ENCODE data around the gene TRIM28.

TRIM28 gene

DNA sequence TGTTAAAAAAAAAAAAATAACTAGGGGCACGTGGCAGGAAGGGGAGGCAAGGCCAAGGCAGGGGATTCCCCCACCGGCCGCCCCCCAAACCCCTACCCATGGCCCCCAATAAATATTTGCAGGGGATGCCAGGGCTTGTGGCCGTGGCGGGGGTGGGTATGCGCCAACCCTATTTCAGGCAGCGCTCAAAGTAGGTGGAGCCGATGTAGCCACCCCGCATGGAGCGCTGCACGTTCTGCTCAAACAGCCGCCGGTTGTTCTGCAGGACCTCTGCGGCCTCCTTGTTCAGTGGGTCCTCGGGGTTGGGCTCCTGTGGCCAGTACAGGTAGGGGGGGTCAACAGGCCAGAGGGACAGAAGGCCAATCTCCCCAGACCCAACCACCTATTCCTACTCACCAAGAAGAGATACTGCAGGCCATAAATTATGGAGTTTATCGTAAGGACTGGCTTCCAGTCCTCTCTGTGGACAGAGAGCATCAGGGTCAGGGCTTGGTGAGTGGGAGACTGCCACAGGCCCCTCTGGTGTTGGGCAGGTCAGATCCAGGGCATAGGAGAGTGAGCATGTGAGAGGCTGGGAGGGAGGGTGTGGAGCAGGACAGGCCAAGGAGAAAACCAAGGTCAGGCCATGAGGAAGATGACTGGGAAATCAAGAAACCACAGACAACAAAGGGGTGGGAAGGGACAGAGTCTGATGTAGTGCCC, 12.2 kb downstream of the TRIM28 start:
- DNase-seq (ENCODE audit: low spot score in 2 of 2), result no peak
- H3K27me3 Mint-ChIP-seq, result no peaks in the 10 kb centered on the region
- H3K9me3 Mint-ChIP-seq, result no peaks in the 10 kb centered on the region
- H3K27ac Mint-ChIP-seq (ENCODE audit: low read depth), result peak overlapping the region; percentile 78
- ATAC-seq (replicated peaks; ENCODE audit: extremely low read depth, poor library complexity, severe bottlenecking), result no peak
- peak overlapping the region; percentile 96 for H3K4me3 Mint-ChIP-seq
- H3K4me1 Mint-ChIP-seq, result peaks cover 72% of the 10 kb centered on the region
- H3K36me3 Mint-ChIP-seq (ENCODE audit: insufficient read depth), result peaks cover 43% of the 10 kb centered on the region

DNA sequence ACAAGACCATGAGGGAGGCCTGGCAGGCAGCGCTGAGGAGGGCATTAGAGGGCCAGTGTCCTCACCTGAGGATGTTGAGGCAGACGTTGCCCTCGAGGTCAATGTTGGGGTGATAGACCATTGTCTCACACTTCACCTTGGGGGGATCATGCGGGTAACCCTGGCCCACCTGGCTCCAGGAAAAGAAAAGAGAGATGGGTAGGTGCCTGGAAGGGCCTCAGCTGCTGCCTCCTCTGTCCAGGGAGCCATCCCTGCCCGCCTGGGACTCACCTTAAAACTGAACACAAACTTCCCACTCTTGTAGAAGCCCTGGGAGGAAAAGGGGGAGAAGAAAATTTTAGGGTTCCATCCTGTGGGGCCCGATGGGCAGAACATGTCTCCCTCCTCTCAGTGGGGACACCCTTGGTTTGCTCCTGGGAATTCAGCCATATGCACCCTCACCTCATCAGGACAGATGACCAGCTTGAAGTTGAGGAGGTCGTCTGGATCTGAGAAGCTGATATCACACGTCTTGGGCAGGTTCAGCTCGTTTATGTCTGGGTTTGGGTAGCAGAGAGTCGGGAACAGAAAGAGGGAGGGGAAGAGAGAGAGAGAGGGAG, 12.9 kb downstream of the TRIM28 start:
- peak overlapping the region; percentile 78 for H3K27ac Mint-ChIP-seq (ENCODE audit: low read depth)
- peak overlapping the region; percentile 96 for H3K4me3 Mint-ChIP-seq
- DNase-seq (ENCODE audit: low spot score in 2 of 2), result no peak
- peaks cover 39% of the 10 kb centered on the region for H3K36me3 Mint-ChIP-seq (ENCODE audit: insufficient read depth)
- peaks cover 77% of the 10 kb centered on the region for H3K4me1 Mint-ChIP-seq
- ATAC-seq (replicated peaks; ENCODE audit: extremely low read depth, poor library complexity, severe bottlenecking), result no peak
- H3K9me3 Mint-ChIP-seq, result no peaks in the 10 kb centered on the region
- no peaks in the 10 kb centered on the region for H3K27me3 Mint-ChIP-seq

DNA sequence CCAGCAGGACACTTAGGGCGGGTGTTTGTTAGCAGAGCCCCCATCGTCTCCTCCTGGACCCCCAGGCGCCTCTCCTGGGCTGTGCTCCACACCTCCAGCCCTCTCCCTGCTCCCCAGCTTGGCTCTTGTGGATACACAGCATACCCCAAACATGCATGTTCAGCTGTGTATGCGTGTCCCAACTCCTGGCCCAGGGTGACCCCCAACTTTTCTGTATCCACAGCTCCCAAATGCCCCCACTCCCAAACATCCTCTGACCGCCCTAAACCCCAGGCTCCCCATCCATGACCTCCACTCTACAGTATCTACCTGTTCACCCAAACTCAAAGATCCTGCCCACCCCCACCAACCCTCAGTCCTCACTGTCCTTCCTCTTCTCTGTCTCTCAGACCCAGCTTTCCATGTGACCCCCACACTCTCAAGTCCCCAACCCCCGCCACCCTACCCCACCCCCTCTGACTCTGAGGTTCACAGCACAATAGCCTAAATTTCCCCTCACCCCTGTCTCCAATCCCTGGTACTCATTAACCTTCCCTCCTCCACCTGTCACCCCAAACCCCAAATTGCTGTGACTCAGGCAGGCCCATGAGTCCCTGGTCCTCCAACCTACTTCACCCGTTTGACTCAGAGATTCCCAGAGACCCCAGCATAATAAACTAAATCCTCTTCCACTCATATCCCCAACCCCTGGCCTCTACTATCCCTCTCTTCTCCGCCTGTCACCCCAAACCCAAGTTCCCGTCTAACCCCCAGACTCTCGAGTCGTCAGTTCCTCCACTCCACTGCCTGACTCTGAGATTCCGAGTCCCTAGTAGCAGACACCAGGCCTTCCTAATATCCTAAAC, 13.6 kb downstream of the TRIM28 start:
- no peak for ATAC-seq (replicated peaks; ENCODE audit: extremely low read depth, poor library complexity, severe bottlenecking)
- H3K4me1 Mint-ChIP-seq, result peaks cover 80% of the 10 kb centered on the region
- H3K9me3 Mint-ChIP-seq, result no peaks in the 10 kb centered on the region
- peak overlapping the region; percentile 96 for H3K4me3 Mint-ChIP-seq
- peaks cover 37% of the 10 kb centered on the region for H3K36me3 Mint-ChIP-seq (ENCODE audit: insufficient read depth)
- peak overlapping the region; percentile 94 for H3K27ac Mint-ChIP-seq (ENCODE audit: low read depth)
- no peak for DNase-seq (ENCODE audit: low spot score in 2 of 2)
- H3K27me3 Mint-ChIP-seq, result no peaks in the 10 kb centered on the region

DNA sequence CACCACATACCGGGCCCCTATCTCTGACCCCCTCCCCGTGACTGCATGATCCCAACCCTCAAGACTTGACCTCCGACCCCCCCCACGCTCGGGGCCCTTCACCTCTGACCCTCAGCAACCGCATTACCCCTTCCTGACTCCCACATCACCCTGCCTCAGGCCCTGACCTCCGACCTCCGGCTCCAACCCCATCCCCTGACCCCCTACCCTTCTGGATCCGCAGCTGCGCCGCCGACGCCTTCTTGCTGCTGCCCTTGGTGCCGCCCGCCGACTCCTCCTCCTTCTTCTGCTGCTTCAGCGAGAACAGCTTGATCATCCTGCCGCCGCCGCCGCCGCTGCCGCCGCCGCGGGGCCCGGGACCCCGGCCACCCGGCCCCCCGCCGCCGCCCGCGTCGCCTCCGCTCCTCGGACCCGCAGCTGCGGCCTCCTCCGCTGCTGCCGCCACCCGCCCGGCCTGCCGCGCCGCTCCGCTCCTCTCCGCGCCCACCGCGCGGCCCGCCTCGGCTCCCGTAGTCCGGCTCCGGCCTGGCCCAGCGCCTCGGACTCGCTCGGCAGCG, 14.3 kb downstream of the TRIM28 start, which contains the start of gene UBE2M:
UBE2M (minus strand) TSS at position 546 of the 557 bp plus-strand sequence; CDS start at position 316, 230 bp downstream.
- peak within 1 kb of the TSS; percentile 96 for H3K4me3 Mint-ChIP-seq
- peaks cover 36% of the 10 kb centered on the region for H3K36me3 Mint-ChIP-seq (ENCODE audit: insufficient read depth)
- peaks cover 74% of the 10 kb centered on the region for H3K4me1 Mint-ChIP-seq
- peak in 1 of 2 donors; percentile 45 for DNase-seq (ENCODE audit: low spot score in 2 of 2)
- H3K9me3 Mint-ChIP-seq, result no peaks in the 10 kb centered on the region
- peak; percentile 31 for ATAC-seq (replicated peaks; ENCODE audit: extremely low read depth, poor library complexity, severe bottlenecking)
- no peaks in the 10 kb centered on the region for H3K27me3 Mint-ChIP-seq
- H3K27ac Mint-ChIP-seq (ENCODE audit: low read depth), result peak within 1 kb of the TSS; percentile 94

DNA sequence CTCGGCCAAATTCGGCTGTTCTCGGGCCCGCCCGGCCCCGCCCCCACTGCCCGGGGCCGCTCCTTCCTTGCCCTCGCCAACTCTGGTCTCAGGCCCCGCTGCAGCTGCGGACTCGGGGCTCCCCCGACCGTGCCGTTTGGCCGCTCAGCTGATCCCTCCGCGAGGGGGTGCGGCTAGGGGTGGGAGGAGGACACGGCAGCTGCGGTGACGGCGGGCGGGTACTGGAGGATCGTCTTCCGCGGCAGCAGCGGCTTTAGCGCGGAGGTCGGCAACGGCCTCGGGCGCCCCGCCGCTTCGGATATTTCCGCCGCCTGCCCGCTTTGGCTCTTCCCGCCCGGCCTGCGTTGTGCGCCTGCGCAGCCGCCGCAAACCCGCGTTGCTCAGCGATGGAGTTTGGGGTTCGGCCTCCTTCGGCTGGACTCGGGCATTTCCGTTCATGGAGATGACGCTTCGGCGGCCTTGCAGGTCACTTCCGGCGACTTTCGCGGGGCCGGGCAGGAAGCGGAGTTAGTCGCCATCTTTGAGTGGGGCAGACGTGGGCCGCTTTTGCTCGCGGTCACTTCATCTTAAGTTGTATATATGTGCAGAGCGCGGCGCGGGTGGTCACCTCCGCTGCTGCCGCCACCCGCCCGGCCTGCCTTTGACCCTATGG, 14.9 kb downstream of the TRIM28 start:
- ATAC-seq (replicated peaks; ENCODE audit: extremely low read depth, poor library complexity, severe bottlenecking) (peak; percentile 70), DNase-seq (ENCODE audit: low spot score in 2 of 2) (peak; percentile 100)
- Mint-ChIP-seq H3K4me3 (peak overlapping the region; percentile 96), H3K9me3 (no peaks in the 10 kb centered on the region), H3K4me1 (peaks cover 76% of the 10 kb centered on the region), H3K27ac (ENCODE audit: low read depth) (peak overlapping the region; percentile 94), H3K36me3 (ENCODE audit: insufficient read depth) (peaks cover 37% of the 10 kb centered on the region), H3K27me3 (no peaks in the 10 kb centered on the region)

DNA sequence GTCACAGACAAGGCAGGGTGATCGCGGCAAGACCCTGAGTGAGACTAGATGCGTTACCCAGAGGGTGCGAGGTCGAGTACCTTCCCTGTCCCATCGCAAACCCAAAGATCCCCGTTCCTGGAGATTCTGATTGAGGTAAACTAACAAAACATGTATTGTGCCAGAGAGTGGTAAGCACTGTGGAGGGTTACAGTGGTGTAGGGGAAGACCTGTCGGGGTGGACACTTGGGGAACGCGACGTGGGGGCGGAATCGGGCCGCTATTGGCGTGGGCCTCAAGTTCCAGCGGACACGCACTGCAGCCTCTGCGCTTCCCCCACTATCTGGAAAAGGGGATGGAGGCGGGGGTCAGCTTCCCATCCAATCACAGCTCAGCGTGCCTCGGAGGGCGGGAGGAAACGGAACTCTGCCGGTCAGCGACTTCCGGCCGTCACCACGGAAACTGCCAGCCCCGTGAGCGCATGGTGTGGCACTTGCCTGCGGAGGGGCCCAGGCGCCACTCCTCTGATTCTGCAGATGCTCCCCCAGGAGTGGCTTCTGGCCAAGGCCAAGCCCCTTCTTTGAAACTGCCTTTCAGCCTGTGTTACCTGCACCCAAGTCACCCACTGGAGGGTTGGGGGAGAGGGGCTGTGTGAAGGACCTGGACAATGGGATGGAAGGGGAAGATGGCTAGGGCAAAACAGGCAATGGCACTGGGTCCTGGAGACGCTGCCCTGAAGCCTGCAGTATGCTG, 15.6 kb downstream of the TRIM28 start:
- Mint-ChIP-seq H3K9me3 (no peaks in the 10 kb centered on the region), H3K36me3 (ENCODE audit: insufficient read depth) (peaks cover 36% of the 10 kb centered on the region), H3K4me3 (peak overlapping the region; percentile 96), H3K27me3 (no peaks in the 10 kb centered on the region), H3K4me1 (peaks cover 72% of the 10 kb centered on the region), H3K27ac (ENCODE audit: low read depth) (peak overlapping the region; percentile 94)
- no peak for ATAC-seq (replicated peaks; ENCODE audit: extremely low read depth, poor library complexity, severe bottlenecking)
- no peak for DNase-seq (ENCODE audit: low spot score in 2 of 2)

DNA sequence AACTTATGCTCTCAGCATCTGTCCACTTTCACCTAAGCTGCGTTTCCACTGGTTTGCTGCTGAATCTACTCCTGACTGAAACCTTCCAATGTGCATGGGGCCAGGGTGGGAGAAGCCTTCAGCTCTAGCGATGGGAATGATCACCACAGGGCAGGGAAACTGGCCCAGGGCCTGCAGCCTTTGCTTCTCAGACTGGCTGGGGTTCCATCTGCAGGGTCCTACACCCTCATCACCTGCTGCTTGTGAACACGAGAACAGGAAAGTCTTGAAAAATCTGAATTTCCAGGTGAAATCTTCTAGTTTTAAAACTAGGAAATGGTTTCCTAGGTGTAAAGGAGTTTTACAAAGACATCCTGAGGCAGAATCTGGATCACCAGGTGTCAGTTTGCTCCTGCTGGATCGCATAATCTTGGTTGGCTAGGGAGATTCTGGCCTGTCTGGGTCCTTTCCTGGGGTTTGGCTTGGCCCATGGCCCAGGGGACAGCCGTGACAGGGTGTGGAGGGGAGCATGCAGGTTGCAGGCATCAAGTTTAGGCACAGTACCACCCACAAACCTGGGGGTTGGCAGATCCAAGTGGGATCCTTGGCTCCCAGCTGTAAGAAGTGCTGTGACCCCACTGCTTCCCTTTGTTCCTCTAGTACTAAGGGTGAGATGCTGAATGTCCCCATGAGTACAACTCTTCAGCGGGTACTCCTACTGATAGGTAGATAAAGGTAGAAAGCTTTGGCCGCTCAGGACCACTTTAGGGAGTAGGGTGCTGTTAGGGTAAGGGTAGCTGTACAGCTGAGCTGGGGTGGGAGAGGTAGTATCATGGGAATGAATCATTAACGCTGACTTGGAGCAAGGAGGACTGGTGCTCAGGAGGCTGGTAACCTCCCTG, 16.4 kb downstream of the TRIM28 start:
- DNase-seq (ENCODE audit: low spot score in 2 of 2) (no peak), ATAC-seq (replicated peaks; ENCODE audit: extremely low read depth, poor library complexity, severe bottlenecking) (no peak)
- Mint-ChIP-seq H3K36me3 (ENCODE audit: insufficient read depth) (peaks cover 29% of the 10 kb centered on the region), H3K27me3 (no peaks in the 10 kb centered on the region), H3K4me3 (peak overlapping the region; percentile 96), H3K27ac (ENCODE audit: low read depth) (peak overlapping the region; percentile 94), H3K9me3 (no peaks in the 10 kb centered on the region), H3K4me1 (peaks cover 65% of the 10 kb centered on the region)

DNA sequence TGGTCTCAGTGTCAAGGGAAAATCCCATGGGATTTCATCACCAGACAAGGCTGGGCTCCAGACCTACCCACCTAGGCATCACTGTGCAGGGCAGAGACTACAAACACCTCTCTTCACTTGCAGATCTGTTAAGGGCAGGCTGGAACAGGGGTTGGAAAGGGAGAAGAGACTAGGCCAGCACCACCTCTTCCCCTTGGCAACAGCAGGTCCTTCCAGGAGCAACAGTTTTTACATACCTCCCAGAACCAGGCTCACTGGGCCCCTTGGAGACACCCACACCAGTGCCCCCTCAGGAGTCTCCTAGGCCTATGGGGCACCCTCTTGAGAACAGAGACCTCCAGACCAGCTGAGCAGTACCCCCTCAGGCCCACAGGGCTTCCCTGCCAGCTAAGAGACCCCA, 17.1 kb downstream of the TRIM28 start:
- Mint-ChIP-seq H3K4me3 (peak overlapping the region; percentile 96), H3K27me3 (no peaks in the 10 kb centered on the region), H3K27ac (ENCODE audit: low read depth) (peak overlapping the region; percentile 13), H3K4me1 (peaks cover 62% of the 10 kb centered on the region), H3K36me3 (ENCODE audit: insufficient read depth) (peaks cover 32% of the 10 kb centered on the region), H3K9me3 (no peaks in the 10 kb centered on the region)
- no peak for DNase-seq (ENCODE audit: low spot score in 2 of 2)
- no peak for ATAC-seq (replicated peaks; ENCODE audit: extremely low read depth, poor library complexity, severe bottlenecking)

DNA sequence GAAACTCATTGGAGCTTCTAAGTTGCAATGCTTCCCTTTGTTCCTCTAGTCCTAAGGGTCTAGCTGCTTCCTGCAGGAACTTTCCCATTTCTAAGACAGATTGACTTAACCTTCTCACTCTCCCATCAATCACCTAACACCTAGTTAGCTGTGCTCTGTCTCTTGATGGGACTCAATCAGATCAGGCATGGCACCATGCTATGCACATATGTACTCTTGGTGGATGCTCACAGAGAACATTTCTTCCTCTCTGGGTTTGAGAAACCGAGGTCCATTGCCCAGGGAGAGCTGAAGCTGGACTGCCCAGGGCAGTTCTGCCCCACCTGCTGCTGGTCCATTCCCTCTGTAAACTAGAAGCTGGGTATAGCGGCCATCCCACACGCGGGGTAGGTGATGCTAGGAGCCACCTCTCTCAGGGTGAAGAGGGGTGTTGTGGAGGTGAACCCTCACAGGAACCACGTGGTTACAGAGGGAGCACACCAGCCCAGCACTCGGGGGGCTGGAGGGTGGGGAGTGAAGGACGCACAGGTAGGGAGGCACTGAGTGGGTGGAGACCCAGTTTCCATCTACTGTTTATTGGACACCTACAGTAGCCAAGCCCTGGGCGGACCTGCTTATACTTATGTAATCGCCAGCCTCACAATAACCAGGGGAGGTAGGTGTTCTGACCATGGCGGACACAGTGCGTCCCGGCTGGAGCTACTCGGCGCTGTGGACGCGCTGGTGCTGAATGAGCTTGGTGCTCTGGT, 17.7 kb downstream of the TRIM28 start:
- ATAC-seq (replicated peaks; ENCODE audit: extremely low read depth, poor library complexity, severe bottlenecking), result no peak
- H3K27me3 Mint-ChIP-seq, result no peaks in the 10 kb centered on the region
- peaks cover 56% of the 10 kb centered on the region for H3K4me1 Mint-ChIP-seq
- H3K9me3 Mint-ChIP-seq, result no peaks in the 10 kb centered on the region
- H3K27ac Mint-ChIP-seq (ENCODE audit: low read depth), result no peak overlapping the region
- H3K36me3 Mint-ChIP-seq (ENCODE audit: insufficient read depth), result peaks cover 32% of the 10 kb centered on the region
- peak overlapping the region; percentile 96 for H3K4me3 Mint-ChIP-seq
- DNase-seq (ENCODE audit: low spot score in 2 of 2), result no peak

DNA sequence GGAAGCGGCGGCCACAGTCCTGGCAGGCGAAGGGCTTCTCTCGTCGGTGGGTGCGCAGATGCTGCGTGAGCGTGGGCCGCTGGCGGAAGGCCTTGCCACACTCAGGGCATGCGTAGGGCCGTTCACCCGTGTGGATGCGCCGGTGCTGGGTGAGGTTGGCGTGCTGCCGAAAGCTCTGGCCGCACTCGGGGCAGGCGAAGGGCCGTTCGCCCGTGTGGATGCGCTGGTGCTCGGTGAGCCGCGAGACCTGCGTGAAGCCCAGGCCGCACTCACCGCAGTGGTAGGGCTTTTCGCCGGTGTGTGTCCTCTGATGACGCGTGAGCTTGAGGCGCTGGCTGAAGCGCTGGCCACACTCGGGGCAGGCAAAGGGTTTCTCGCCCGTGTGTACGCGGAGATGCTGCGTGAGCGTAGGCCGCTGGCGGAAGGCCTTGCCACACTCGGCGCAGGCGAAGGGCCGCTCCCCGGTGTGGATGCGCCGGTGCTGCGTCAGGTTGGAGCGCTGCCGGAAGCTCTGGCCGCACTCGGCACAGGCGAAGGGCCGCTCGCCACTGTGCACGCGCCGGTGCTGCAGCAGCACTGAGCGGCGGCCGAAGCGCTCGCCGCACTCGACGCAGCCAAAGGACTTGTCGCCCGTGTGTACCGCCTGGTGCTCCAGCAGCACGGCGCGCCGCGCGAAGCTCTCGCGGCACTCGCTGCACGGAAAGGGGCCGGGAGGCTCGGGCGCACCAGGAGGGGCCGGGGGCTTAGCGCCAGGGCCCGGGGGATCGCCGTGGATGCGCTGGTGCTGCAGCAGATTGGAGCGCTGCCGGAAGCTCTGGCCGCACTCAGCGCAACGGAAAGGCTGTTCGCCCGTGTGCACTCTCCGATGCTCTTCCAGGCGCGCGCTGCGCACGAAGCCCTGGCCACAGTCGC, 18.5 kb downstream of the TRIM28 start:
- ATAC-seq (replicated peaks; ENCODE audit: extremely low read depth, poor library complexity, severe bottlenecking) (no peak), DNase-seq (ENCODE audit: low spot score in 2 of 2) (no peak)
- peaks cover 48% of the 10 kb centered on the region for H3K4me1 Mint-ChIP-seq
- H3K4me3 Mint-ChIP-seq, result peak overlapping the region; percentile 96
- peaks cover 28% of the 10 kb centered on the region for H3K36me3 Mint-ChIP-seq (ENCODE audit: insufficient read depth)
- H3K27me3 Mint-ChIP-seq, result no peaks in the 10 kb centered on the region
- no peak overlapping the region for H3K27ac Mint-ChIP-seq (ENCODE audit: low read depth)
- H3K9me3 Mint-ChIP-seq, result no peaks in the 10 kb centered on the region

Measured in central memory CD8-positive, alpha-beta T cell (primary cell).